H9 (cell line): Measurements from ENCODE around the gene DENND1A. TPM values are rescaled to one million over a fixed set of nuclear protein-coding genes. Genes with fewer than 3 reads are reported as not detected.

Source experiments
- DNase-seq: peaks from one replicate; pipeline ENCODE4 v3.0.0-alpha.2; 2017
- H2AFZ ChIP-seq: one replicate; pipeline ENCODE4 v1.6.1; 2013; ENCODE audit warnings: mild to moderate bottlenecking, low read length, control low read depth, moderate library complexity
- H2AK5ac ChIP-seq: 2 replicates; pipeline ENCODE4 v1.6.1; 2013; ENCODE audit warnings: low read length, control low read depth, mixed read lengths; ENCODE audit not compliant: insufficient read length
- H2BK120ac ChIP-seq: one replicate; pipeline ENCODE4 v1.6.1; 2013; ENCODE audit warnings: low read depth, mild to moderate bottlenecking, low read length, control low read depth, inconsistent platforms; ENCODE audit not compliant: poor library complexity, severe bottlenecking
- H2BK12ac ChIP-seq: 2 replicates; pipeline ENCODE4 v1.6.1; 2013; ENCODE audit warnings: low read length, control low read depth, mixed read lengths, low read depth; ENCODE audit not compliant: insufficient read length
- H2BK15ac ChIP-seq: 2 replicates; pipeline ENCODE4 v1.6.1; 2013; ENCODE audit warnings: low read depth, low read length, control low read depth
- H2BK20ac ChIP-seq: one replicate; pipeline ENCODE4 v1.6.1; 2013; ENCODE audit warnings: low read depth, mild to moderate bottlenecking, low read length, control low read depth, inconsistent platforms; ENCODE audit not compliant: poor library complexity, severe bottlenecking
- H2BK5ac ChIP-seq: 2 replicates; pipeline ENCODE4 v1.6.1; 2013; ENCODE audit warnings: low read length, control low read depth, mixed read lengths; ENCODE audit not compliant: insufficient read length
- H3K14ac ChIP-seq: 2 replicates; pipeline ENCODE4 v1.6.1; 2013; ENCODE audit warnings: low read length, control low read depth; ENCODE audit not compliant: insufficient read depth
- H3K18ac ChIP-seq: 2 replicates; pipeline ENCODE4 v1.6.1; 2013; ENCODE audit warnings: low read depth, mild to moderate bottlenecking, mixed read lengths, low read length, control low read depth; ENCODE audit not compliant: insufficient read length
- H3K23ac ChIP-seq: 2 replicates; pipeline ENCODE4 v1.6.1; 2013; ENCODE audit warnings: low read length, control low read depth, mixed read lengths, low read depth; ENCODE audit not compliant: insufficient read length
- H3K23me2 ChIP-seq: 2 replicates; pipeline ENCODE4 v1.6.1; 2013; ENCODE audit warnings: low read depth, mild to moderate bottlenecking, mixed read lengths, low read length, control low read depth; ENCODE audit not compliant: insufficient read length, poor library complexity, severe bottlenecking
- H3K27ac ChIP-seq: 2 replicates; pipeline ENCODE4 v1.5.1; 2013; ENCODE audit warnings: low read length, control low read depth, mixed read lengths, low read depth; ENCODE audit not compliant: insufficient read length
- H3K27me3 ChIP-seq: 2 replicates; pipeline ENCODE4 v1.6.1; 2013; ENCODE audit warnings: low read length, control low read depth, inconsistent platforms; ENCODE audit not compliant: insufficient read depth
- H3K4ac ChIP-seq: 2 replicates; pipeline ENCODE4 v1.6.1; 2013; ENCODE audit warnings: low read depth, mild to moderate bottlenecking, control low read depth, inconsistent platforms, low read length, moderate library complexity
- H3K4me1 ChIP-seq: 2 replicates; pipeline ENCODE4 v1.6.1; 2013; ENCODE audit warnings: low read length, control low read depth, inconsistent platforms; ENCODE audit not compliant: insufficient read depth
- H3K4me2 ChIP-seq: 2 replicates; pipeline ENCODE4 v1.6.1; 2013; ENCODE audit warnings: low read length, control low read depth, mixed read lengths; ENCODE audit not compliant: insufficient read length, insufficient read depth
- H3K56ac ChIP-seq: 2 replicates; pipeline ENCODE4 v1.6.1; 2013; ENCODE audit warnings: low read depth, mild to moderate bottlenecking, mixed read lengths, low read length, control low read depth; ENCODE audit not compliant: insufficient read length
- H3K79me1 ChIP-seq: 2 replicates; pipeline ENCODE4 v1.6.1; 2013; ENCODE audit warnings: low read depth, mild to moderate bottlenecking, moderate library complexity, low read length, control low read depth, inconsistent platforms; ENCODE audit not compliant: insufficient read depth, poor library complexity, severe bottlenecking
- H3K79me2 ChIP-seq: 2 replicates; pipeline ENCODE4 v1.6.1; 2013; ENCODE audit warnings: low read length, control low read depth, inconsistent platforms; ENCODE audit not compliant: insufficient read depth
- H3K9ac ChIP-seq: 2 replicates; pipeline ENCODE4 v1.6.1; 2013; ENCODE audit warnings: low read length, control low read depth, mixed read lengths; ENCODE audit not compliant: insufficient read length; ENCODE audit errors: extremely low read depth
- H3K9me3 ChIP-seq: one replicate; pipeline ENCODE4 v1.6.1; 2013; ENCODE audit warnings: low read depth, low read length, inconsistent platforms; ENCODE audit not compliant: control insufficient read depth
- H3T11ph ChIP-seq: one replicate; pipeline ENCODE4 v1.6.1; 2013; ENCODE audit warnings: mild to moderate bottlenecking, low read length, control low read depth, inconsistent platforms
- H4K20me1 ChIP-seq: one replicate; pipeline ENCODE4 v1.6.1; 2013; ENCODE audit not compliant: control insufficient read depth, insufficient read length, insufficient read depth
- H4K5ac ChIP-seq: 2 replicates; pipeline ENCODE4 v1.6.1; 2013; ENCODE audit warnings: low read depth, mild to moderate bottlenecking, mixed read lengths, low read length, control low read depth; ENCODE audit not compliant: insufficient read length
- H4K8ac ChIP-seq: replicated peaks from 2 replicates; pipeline ENCODE4 v1.6.1; 2013; ENCODE audit warnings: low read length, control low read depth, mixed read lengths, low read depth; ENCODE audit not compliant: insufficient read length
- H4K91ac ChIP-seq: 2 replicates; pipeline ENCODE4 v1.6.1; 2013; ENCODE audit warnings: low read depth, mild to moderate bottlenecking, moderate library complexity, mixed read lengths, low read length, control low read depth; ENCODE audit not compliant: insufficient read length
- H3K27ac Mint-ChIP-seq, 3 experiments: 2 replicates in 2 of 3; 3 replicates in 1 of 3; pipeline ENCODE4 v1.8.0; 2020 to 2021; ENCODE audit warnings: mixed read lengths in 3 of 3, mild to moderate bottlenecking in 1 of 3, moderate library complexity in 1 of 3
- H3K27me3 Mint-ChIP-seq: 2 replicates; pipeline ENCODE4 v1.8.0; 2021; ENCODE audit warnings: low read depth, mild to moderate bottlenecking, moderate library complexity, mixed read lengths
- H3K36me3 Mint-ChIP-seq, 3 experiments: 2 replicates in 2 of 3; 3 replicates in 1 of 3; pipeline ENCODE4 v1.8.0; 2020 to 2021; ENCODE audit warnings: low read depth in 3 of 3, mixed read lengths in 3 of 3; ENCODE audit not compliant: insufficient read depth in 1 of 3
- H3K4me1 Mint-ChIP-seq, 2 experiments: 2 replicates each; pipeline ENCODE4 v1.8.0; 2020; ENCODE audit warnings: mixed read lengths in 2 of 2
- H3K4me3 Mint-ChIP-seq, 2 experiments: 2 replicates in 1 of 2; 3 replicates in 1 of 2; pipeline ENCODE4 v1.8.0; 2020 to 2021; ENCODE audit warnings: mild to moderate bottlenecking in 2 of 2, mixed read lengths in 2 of 2, moderate library complexity in 1 of 2
- H3K9me3 Mint-ChIP-seq, 2 experiments: 2 replicates in 1 of 2; 3 replicates in 1 of 2; pipeline ENCODE4 v1.8.0; 2020; ENCODE audit warnings: mild to moderate bottlenecking in 2 of 2, mixed read lengths in 2 of 2, moderate library complexity in 1 of 2
- WGBS: extraction: QIAGEN DNeasy Blood & Tissue Kit; methylation state at CpG from one replicate; pipeline ENCODE4 v1.1.7; 2013; ENCODE audit warnings: missing lambda C conversion rate, low lambda C conversion rate, mixed read lengths; ENCODE audit not compliant: insufficient read length; ENCODE audit errors: extremely low coverage; 5-methylcytosine and 5-hydroxymethylcytosine counted together
- total RNA-seq: library from RNA; stranded (reverse); gene quantifications from 2 replicates; pipeline ENCODE4 v1.2.1, GENCODE V29; 2021
- TF ChIP-seq, protein P1 (sequence below): fragments of 200-600 bp; sonication (generic); conservative IDR thresholded peaks from 3 replicates; pipeline ENCODE4 v1.8.0; 2021; ENCODE audit warnings: antibody characterized with exemption, mild to moderate bottlenecking

DENND1A gene
- total RNA-seq, 1 experiment from 2014 or later = 20.4 TPM

DNA sequence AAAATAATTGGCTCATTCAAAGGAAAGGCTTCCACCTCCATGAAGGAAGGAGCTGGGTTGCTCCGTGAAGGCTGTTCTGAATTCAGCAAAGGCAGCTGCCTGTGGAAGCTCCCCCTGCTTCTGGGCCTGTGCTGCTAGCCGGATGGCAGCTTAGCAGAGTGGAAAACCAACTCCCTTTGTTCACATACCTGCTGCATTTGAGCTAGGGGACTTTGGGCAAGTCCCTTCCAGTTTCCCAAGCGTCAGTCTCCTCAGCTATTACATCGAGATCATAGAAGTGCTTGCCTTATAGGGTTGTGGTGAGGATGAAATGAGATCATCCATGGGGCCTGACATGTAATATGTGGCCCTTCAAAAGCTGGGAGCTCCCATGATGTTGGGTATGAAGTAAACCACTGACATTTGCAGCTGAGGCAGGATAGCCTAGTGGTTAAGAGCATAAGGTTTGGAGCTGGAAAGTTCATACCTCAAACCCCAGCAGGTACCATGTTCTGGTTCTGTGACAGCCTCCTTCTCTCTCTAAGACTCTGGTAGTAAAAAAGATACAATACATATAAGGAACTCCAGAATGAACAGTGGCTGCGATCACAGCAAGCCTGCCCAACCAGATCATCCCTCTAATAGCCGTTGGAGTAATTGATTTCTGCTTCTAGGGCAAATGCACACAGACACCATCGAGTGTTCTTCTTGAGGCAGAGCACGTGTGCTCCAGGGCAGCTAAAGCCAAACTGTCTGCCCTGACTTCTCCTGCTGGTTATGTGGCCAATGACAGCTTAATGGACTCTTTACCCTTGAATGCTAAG is 11.0 kb upstream of the DENND1A start:
- Histone ChIP-seq H3K4me2 (no peak overlapping the region), H4K8ac (no peak overlapping the region), H4K5ac (no peak overlapping the region), H3T11ph (no peak overlapping the region), H3K79me1 (no peaks in the 10 kb centered on the region), H3K27ac (no peak overlapping the region), H2AFZ (no peak overlapping the region), H3K27me3 (no peaks in the 10 kb centered on the region), H4K91ac (no peak overlapping the region), H2BK15ac (no peak overlapping the region), H2AK5ac (no peak overlapping the region), H2BK12ac (no peak overlapping the region), H2BK120ac (no peak overlapping the region), H3K56ac (no peak overlapping the region), H3K79me2 (no peaks in the 10 kb centered on the region), H4K20me1 (no peaks in the 10 kb centered on the region), H3K9ac (no peak overlapping the region), H2BK5ac (no peak overlapping the region), H2BK20ac (no peak overlapping the region), H3K18ac (no peak overlapping the region), H3K23ac (no peak overlapping the region), H3K14ac (no peak overlapping the region), H3K4ac (no peak overlapping the region), H3K9me3 (no peaks in the 10 kb centered on the region), H3K4me1 (no peaks in the 10 kb centered on the region), H3K23me2 (no peaks in the 10 kb centered on the region)
- no peak overlapping the region for H3K4me3 Mint-ChIP-seq
- H3K27me3 Mint-ChIP-seq = peaks cover 16% of the 10 kb centered on the region
- no CpG with 5 or more reads among the region's 8 CpGs for WGBS
- DNase-seq = no peak
- H3K27ac Mint-ChIP-seq = no peak overlapping the region
- H3K36me3 Mint-ChIP-seq = peaks cover 5 to 9% (median 7%) of the 10 kb centered on the region in 3 experiments; a peak in 4 of 7 replicates
- H3K4me1 Mint-ChIP-seq = 0 out of 4 replicates have a peak, but pooled peaks cover 0 to 3% of the 10 kb centered on the region in 2 experiments
- peaks cover 11% of the 10 kb centered on the region in 2 experiments for H3K9me3 Mint-ChIP-seq
- TF ChIP-seq, protein P1, sequence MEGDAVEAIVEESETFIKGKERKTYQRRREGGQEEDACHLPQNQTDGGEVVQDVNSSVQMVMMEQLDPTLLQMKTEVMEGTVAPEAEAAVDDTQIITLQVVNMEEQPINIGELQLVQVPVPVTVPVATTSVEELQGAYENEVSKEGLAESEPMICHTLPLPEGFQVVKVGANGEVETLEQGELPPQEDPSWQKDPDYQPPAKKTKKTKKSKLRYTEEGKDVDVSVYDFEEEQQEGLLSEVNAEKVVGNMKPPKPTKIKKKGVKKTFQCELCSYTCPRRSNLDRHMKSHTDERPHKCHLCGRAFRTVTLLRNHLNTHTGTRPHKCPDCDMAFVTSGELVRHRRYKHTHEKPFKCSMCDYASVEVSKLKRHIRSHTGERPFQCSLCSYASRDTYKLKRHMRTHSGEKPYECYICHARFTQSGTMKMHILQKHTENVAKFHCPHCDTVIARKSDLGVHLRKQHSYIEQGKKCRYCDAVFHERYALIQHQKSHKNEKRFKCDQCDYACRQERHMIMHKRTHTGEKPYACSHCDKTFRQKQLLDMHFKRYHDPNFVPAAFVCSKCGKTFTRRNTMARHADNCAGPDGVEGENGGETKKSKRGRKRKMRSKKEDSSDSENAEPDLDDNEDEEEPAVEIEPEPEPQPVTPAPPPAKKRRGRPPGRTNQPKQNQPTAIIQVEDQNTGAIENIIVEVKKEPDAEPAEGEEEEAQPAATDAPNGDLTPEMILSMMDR = peak; percentile 20; the same call in 1 of the 3 replicates
